GM10248 (cell line): ENCODE data around the gene PLSCR3.

Experiments
- CTCF ChIA-PET: fragments of 300-600 bp; sonication (Branson Sonifier 250); formaldehyde crosslinking; extraction: SDS; loops from one replicate; lab custom pipeline; 2021; ENCODE audit warnings: antibody characterized with exemption; lab: Yijun Ruan, JAX
- POLR2A ChIA-PET: fragments of 350-650 bp; sonication (Branson Sonifier 250); formaldehyde crosslinking; extraction: SDS; loops from one replicate; lab custom pipeline; 2020; ENCODE audit warnings: antibody characterized with exemption; lab: Yijun Ruan, JAX
- DNase-seq: peaks from one replicate; pipeline ENCODE4 v3.0.0; 2012; ENCODE audit errors: extremely low spot score
- TF ChIP-seq, protein P1 (sequence below): IDR thresholded peaks from 2 replicates; pipeline ENCODE4 v1.5.1; 2012; ENCODE audit warnings: mild to moderate bottlenecking, low read depth; ENCODE audit errors: extremely low read depth, missing control alignments, control extremely low read depth

Gene PLSCR3

DNA sequence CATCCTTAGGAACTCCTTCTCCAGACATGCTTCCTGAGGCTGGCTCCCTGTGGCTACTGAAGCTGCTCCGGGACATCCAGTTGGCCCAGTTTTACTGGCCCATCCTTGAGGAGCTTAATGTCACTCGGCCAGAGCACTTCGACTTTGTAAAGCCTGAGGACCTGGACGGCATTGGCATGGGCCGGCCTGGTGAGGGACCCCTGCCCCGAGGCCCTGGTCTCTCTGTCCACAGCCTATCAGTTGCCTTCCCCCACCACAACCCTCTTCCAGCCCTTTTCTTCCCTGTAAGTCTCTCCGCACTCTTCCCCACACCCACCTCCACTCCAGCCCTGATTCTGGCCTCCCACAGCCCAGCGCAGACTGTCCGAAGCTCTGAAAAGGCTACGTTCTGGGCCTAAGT is 11.4 kb downstream of the PLSCR3 start:
- ChIA-PET POLR2A (no interaction called here), CTCF (interaction anchor here (0.8 to 1.1 kb wide), 2 partner anchors 28 to 178 kb away, joined by 4 to 6 read pairs; partner anchors contain the start of gene TMEM95)
- TF ChIP-seq, protein P1, sequence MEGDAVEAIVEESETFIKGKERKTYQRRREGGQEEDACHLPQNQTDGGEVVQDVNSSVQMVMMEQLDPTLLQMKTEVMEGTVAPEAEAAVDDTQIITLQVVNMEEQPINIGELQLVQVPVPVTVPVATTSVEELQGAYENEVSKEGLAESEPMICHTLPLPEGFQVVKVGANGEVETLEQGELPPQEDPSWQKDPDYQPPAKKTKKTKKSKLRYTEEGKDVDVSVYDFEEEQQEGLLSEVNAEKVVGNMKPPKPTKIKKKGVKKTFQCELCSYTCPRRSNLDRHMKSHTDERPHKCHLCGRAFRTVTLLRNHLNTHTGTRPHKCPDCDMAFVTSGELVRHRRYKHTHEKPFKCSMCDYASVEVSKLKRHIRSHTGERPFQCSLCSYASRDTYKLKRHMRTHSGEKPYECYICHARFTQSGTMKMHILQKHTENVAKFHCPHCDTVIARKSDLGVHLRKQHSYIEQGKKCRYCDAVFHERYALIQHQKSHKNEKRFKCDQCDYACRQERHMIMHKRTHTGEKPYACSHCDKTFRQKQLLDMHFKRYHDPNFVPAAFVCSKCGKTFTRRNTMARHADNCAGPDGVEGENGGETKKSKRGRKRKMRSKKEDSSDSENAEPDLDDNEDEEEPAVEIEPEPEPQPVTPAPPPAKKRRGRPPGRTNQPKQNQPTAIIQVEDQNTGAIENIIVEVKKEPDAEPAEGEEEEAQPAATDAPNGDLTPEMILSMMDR, result no peak
- no peak for DNase-seq

DNA sequence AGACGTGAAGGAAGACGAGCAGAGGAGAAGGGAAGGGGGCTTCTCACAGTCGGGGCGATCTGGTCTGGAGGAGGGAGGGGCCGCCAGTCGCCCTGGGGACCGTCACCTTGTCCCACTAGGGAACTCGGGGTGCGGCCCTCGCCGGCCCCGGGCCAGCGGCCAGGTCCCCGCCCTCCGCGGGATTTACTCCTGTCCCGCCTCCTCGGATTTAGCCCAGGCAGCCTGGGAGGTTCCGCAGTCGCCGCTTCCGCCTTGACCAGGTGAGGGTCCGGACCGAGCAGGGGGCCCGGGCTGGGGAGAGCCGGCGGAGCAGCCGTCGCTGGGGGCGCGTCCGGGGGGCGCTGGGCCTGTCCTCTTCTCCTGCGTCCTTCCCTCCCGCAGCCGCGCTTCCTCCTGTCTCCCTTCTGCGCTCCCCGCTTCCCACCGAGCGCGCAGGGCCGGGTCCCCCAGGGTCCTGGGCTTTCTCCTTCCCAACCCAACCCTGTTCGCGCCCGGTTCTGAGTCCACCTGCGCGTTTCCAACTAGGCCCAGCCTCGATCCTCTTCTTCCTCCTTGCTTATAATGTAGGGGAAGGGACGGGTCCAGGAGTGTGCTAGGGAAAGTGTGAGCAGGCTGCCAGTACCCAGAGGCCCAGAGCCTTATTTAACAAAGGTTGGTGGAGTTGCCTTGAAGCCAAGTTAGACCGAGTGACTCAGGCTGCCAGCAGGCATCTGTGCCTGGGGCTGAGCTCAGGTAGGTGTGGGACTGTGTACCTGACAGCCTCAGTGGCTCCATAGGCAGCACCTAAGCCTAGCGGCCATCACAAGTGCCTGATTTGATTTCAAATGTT is 13.3 kb downstream of the PLSCR3 start, which contains the start of gene TNK1:
TSS of gene TNK1 (plus strand) at position 235 of the 829 bp plus-strand sequence. CDS start 1,838 bp downstream, outside the sequence.
- DNase-seq, result no peak
- CTCF ChIA-PET, result no interaction called here
- POLR2A ChIA-PET, result interaction anchor here (0.6 to 0.7 kb wide), 2 partner anchors 27 to 269 kb away, joined by 3 read pairs; no protein-coding TSS in a partner anchor
- TF ChIP-seq, protein P1, result no peak

DNA sequence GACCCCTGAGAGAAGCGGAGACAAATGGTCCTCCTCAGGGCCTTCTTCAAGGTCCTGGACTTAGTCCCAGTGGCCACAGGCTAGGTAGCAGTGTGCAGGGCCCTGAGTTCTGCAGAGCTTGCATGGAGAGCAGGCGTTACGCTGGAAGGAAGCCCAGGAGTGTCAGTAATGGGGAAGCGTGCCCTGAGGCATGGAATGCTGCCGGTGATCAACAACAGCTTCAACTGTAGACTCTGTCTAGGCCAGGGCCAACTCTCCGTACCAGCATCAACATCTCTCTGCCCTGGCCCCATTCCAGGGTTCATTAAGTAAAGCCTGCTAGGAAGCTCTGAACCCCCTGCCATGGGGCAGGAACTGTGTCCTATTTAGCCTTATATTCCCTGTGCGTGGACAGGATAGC is 14.0 kb downstream of the PLSCR3 start:
- POLR2A ChIA-PET, result interaction anchor here (0.6 kb wide), 1 partner anchor 108 kb away, joined by 3 read pairs; no protein-coding TSS in a partner anchor
- no peak for DNase-seq
- TF ChIP-seq, protein P1, result no peak
- CTCF ChIA-PET, result no interaction called here

DNA sequence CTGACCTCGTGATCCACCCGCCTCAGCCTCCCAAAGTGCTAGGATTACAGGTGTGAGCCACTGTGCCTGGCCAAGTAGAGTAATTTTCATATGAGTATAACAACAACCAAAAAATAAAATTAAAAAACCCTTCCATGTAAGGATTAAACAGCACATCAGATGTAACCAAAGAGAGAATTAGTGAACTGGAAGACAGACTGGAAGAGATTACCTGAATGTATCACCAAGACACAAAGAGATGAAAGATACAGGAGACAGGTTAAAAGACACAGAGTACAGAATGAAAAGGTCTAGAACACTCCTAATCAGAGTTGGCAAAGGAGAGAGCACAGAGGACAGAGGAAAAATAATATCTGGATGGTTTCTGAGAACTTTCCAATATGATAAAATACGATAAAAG is 15.2 kb downstream of the PLSCR3 start:
- ChIA-PET CTCF (no interaction called here), POLR2A (no interaction called here)
- DNase-seq, result no peak
- TF ChIP-seq, protein P1, result no peak

DNA sequence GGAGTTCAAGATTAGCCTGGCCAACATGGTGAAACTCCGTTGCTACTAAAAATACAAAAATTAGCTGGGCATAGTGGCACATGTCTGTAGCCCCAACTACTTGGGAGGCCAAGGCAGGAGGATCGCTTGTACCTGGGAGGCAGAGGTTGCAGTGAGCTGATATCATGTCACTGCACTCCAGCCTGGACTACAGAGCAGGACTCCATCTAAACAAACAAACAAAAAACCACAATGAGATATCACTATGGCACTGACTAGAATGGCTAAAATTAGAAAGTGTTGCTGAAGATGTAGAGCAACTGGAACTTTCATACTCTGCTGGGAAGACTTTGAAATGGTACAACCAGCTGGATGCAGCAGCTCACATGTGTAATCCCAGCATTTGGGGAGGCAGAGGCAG is 20.0 kb downstream of the PLSCR3 start:
- CTCF ChIA-PET, result interaction anchor here (1.0 to 3.5 kb wide), 3 partner anchors 18 to 78 kb away, joined by 3 to 16 read pairs (median 3); partner anchors contain the start of gene TMEM95

DNA sequence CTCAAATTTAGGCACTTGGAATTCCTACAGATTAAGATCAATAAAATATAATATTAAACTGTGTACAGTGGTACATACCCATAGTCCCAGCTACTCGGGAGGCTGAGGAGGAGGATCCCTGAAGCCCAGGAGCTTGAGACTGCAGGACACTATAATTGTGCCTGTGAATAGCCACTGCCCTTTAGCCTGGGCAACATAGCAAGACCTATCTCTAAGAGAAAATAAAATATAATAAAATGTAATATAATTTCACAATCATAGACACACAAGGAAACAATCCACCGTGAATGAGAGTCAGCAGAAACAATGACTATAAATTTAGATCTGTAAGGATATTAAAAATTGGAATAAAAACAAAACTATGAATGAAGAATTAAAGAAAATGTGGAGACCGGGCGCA is 23.5 kb downstream of the PLSCR3 start:
- TF ChIP-seq, protein P1, result no peak
- CTCF ChIA-PET, result interaction anchor here (2.1 kb wide), 2 partner anchors 15 to 18 kb away, joined by 10 to 14 read pairs; partner anchors contain the start of gene TMEM95
- no peak for DNase-seq

More for the DNA sequence above, 20.0 kb downstream of the PLSCR3 start:
- no peak for DNase-seq
- TF ChIP-seq, protein P1, result no peak
- POLR2A ChIA-PET, result no interaction called here

More for the DNA sequence above, 23.5 kb downstream of the PLSCR3 start:
- POLR2A ChIA-PET, result no interaction called here
